Coronary artery (tissue), 2 donors: ENCODE results near the gene RAB27A.

Experiments
- DNase-seq: peaks from one replicate; pipeline ENCODE4 v3.0.0-alpha.2; 2017; ENCODE audit warnings: low spot score
- H3K27ac ChIP-seq, 2 donors: fragments of 200-600 bp; sonication (generic); one replicate each; pipeline ENCODE4 v1.5.1; 2016 to 2019
- H3K4me3 ChIP-seq: fragments of 200-600 bp; sonication (generic); 2 replicates; pipeline ENCODE4 v1.5.1; 2016; ENCODE audit warnings: mild to moderate bottlenecking, moderate library complexity
- TF ChIP-seq, protein P1 (sequence below): fragments of 200-600 bp; sonication (generic); IDR thresholded peaks from one replicate; pipeline ENCODE4 v1.5.1; 2019; ENCODE audit warnings: antibody characterized with exemption

The RAB27A gene

DNA sequence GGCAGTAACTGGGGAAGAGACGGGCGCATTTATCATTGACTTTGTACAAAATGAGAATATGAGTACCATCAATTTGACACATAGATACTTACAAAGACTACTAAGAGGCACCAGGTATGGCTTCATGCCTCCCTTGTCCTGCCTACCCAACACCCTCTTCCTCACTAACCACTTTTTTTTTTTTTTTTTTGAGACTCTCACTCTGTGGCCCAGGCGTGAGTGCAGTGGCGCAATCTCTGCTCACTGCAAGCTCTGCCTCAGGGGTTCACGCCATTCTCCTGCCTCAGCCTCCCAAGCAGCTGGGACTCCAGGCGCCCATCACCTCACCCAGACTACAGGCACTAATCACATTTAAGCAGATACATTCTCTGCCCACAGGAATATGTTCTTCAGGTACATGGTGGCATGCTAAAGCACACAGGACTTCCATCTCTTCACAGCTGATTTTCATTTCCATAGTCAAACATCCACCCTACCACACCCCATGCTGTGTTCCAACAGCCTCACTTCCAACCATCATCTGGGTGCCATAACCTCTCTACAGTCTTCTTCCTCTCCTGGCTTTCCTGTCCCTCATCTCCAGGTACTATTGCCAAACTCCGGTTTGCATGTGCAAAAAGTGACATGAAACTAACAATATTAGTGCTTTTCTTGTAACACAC, 41.7 kb downstream of the RAB27A start:
- no peak for DNase-seq
- H3K4me3 ChIP-seq: no peak overlapping the region
- TF ChIP-seq, protein P1, sequence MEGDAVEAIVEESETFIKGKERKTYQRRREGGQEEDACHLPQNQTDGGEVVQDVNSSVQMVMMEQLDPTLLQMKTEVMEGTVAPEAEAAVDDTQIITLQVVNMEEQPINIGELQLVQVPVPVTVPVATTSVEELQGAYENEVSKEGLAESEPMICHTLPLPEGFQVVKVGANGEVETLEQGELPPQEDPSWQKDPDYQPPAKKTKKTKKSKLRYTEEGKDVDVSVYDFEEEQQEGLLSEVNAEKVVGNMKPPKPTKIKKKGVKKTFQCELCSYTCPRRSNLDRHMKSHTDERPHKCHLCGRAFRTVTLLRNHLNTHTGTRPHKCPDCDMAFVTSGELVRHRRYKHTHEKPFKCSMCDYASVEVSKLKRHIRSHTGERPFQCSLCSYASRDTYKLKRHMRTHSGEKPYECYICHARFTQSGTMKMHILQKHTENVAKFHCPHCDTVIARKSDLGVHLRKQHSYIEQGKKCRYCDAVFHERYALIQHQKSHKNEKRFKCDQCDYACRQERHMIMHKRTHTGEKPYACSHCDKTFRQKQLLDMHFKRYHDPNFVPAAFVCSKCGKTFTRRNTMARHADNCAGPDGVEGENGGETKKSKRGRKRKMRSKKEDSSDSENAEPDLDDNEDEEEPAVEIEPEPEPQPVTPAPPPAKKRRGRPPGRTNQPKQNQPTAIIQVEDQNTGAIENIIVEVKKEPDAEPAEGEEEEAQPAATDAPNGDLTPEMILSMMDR: no peak
- H3K27ac ChIP-seq: no peak overlapping the region

DNA sequence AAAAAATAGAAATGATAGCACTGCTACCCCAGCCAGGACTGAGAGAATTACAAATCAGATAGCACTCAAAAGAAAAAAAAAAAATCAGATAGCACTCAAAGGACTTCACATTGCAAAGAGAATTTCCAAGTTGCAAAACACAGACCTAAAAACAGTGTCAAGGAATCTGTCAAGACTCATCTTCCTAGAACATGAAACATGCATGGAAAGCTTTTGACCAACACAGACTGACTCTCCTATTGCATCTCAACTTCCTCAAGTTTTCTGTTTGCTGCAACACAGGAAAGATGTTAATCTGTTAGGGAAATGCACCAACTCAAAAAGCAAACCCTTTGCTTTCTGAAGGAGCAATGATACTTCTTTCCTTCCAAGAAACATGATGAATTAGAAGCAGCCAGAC, 42.3 kb downstream of the RAB27A start:
- Histone ChIP-seq H3K27ac (no peak overlapping the region), H3K4me3 (no peak overlapping the region)
- no peak for DNase-seq
- TF ChIP-seq, protein P1: no peak

GRCh38 chr15:55246567-55246966, 43.0 kb downstream of the RAB27A start:
- no peak for DNase-seq
- Histone ChIP-seq H3K4me3 (no peak overlapping the region), H3K27ac (no peak overlapping the region)
- TF ChIP-seq, protein P1: no peak

DNA sequence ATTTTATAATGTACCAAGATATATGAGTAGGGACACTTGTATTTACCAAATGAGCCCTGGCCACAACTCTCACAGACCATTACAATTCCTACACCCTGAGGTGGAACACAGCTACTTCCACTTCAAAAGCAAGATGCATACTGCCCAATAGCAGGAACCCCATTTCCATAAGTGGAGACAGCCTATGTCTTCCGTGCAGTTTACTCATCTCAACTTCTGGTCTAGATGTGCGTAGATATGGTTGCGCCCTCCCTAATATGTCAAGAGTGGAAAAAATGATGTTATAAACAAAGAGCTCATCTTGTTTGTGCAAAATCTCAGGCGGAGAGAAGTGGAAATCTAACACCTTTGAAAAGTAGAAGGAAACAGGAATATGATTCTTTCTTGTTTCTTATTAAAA, 44.6 kb downstream of the RAB27A start:
- TF ChIP-seq, protein P1: no peak
- H3K27ac ChIP-seq: no peak overlapping the region
- H3K4me3 ChIP-seq: no peak overlapping the region
- DNase-seq: no peak

GRCh38 chr15:55241891-55242290, 47.7 kb downstream of the RAB27A start:
- H3K4me3 ChIP-seq: no peak overlapping the region
- no peak for DNase-seq
- TF ChIP-seq, protein P1: no peak
- no peak overlapping the region for H3K27ac ChIP-seq

GRCh38 chr15:55241186-55241585, 48.4 kb downstream of the RAB27A start:
- Histone ChIP-seq H3K27ac (no peak overlapping the region), H3K4me3 (no peak overlapping the region)
- TF ChIP-seq, protein P1: no peak
- DNase-seq: no peak

DNA sequence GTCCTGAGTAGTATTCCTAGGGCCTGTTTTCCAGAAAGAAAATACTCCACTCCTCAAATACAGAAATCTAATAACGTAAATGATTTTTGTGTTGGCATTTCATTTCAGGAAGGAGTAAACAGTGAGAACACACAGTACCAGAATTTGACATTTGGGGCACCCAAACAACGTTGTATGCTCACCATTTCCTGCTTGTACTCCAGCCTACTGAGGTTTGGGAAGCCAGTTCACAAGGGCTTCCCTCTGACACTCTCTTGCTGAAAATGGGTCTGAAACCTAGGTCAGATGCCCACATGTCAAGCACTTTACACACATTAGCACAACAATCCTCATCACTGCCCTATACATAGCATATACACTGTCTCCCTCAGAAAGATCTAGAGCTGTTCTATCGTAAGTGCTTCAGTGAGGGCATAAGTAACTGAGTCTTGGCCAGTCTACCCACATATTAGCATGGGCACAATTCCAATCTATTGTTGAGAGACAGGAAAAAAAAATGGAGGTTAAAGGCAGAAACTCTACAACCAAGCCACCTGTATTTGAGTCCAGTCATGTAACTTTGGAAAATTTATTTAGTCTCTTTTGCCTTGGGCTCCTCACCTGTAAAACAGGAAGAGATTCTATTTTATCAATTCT, 49.4 kb downstream of the RAB27A start:
- TF ChIP-seq, protein P1: no peak
- DNase-seq: no peak
- Histone ChIP-seq H3K27ac (no peak overlapping the region), H3K4me3 (no peak overlapping the region)
